H1 (cell line): ENCODE data around the gene TAOK1. TPM values are rescaled to one million over a fixed set of nuclear protein-coding genes. Genes with fewer than 3 reads are reported as not detected.

Experiments
- CTCF ChIA-PET: fragments of 300-600 bp; sonication (Branson Sonifier 250); formaldehyde crosslinking; loops from one replicate; lab custom pipeline; 2021; ENCODE audit not compliant: partially characterized antibody; lab: Charles Lee
- POLR2A ChIA-PET: fragments of 300-600 bp; sonication (Branson Sonifier 250); formaldehyde crosslinking; loops from one replicate; lab custom pipeline; 2021; ENCODE audit warnings: inconsistent platforms; ENCODE audit not compliant: partially characterized antibody; lab: Charles Lee
- DNase-seq, 2 experiments: peaks; one replicate each; pipeline versions ENCODE4 v3.0.0 to v3.0.0-alpha.2; 2010 to 2022; ENCODE audit warnings: low spot score in 2 of 2, low read depth in 1 of 2, mixed read lengths in 1 of 2
- FAIRE-seq: peaks from 2 replicates; lab custom pipeline; 2011; peaks lifted over from hg19 to GRCh38; lab: Jason Lieb, UNC
- H2AFZ ChIP-seq: 2 replicates; pipeline ENCODE4 v1.8.1; 2012; ENCODE audit warnings: low read length, inconsistent platforms
- H2AK5ac ChIP-seq: 2 replicates; pipeline ENCODE4 v1.6.1; 2013; ENCODE audit warnings: low read depth, low read length
- H2BK120ac ChIP-seq: replicated peaks from 2 replicates; pipeline ENCODE3; 2013; ENCODE audit warnings: low read depth, low read length, inconsistent platforms
- H2BK12ac ChIP-seq: 2 replicates; pipeline ENCODE4 v1.6.1; 2013; ENCODE audit warnings: low read depth, low read length
- H2BK15ac ChIP-seq: 2 replicates; pipeline ENCODE4 v1.6.1; 2013; ENCODE audit warnings: low read length
- H2BK20ac ChIP-seq: 2 replicates; pipeline ENCODE4 v1.6.1; 2013; ENCODE audit warnings: low read length
- H2BK5ac ChIP-seq: 2 replicates; pipeline ENCODE4 v1.6.1; 2013; ENCODE audit warnings: low read depth, low read length
- H3K14ac ChIP-seq: 2 replicates; pipeline ENCODE4 v1.6.1; 2013; ENCODE audit warnings: inconsistent platforms; ENCODE audit not compliant: insufficient read length
- H3K18ac ChIP-seq: 2 replicates; pipeline ENCODE4 v1.6.1; 2013; ENCODE audit warnings: low read length; ENCODE audit errors: extremely low read depth
- H3K23ac ChIP-seq: 2 replicates; pipeline ENCODE4 v1.6.1; 2013; ENCODE audit warnings: inconsistent platforms; ENCODE audit not compliant: insufficient read length
- H3K23me2 ChIP-seq: 2 replicates; pipeline ENCODE4 v1.6.1; 2013; ENCODE audit warnings: low read depth, low read length
- H3K27ac ChIP-seq: 2 replicates; pipeline ENCODE4 v1.6.1; 2011; ENCODE audit warnings: low read depth, low read length, inconsistent platforms
- H3K27me3 ChIP-seq, 4 experiments: replicated peaks in 1 of 4; 1 replicate in 1 of 4; 2 replicates in 3 of 4; pipeline versions ENCODE4 v1.6.1 to v1.8.1; 2011 to 2013; ENCODE audit warnings: low read length in 3 of 4, mild to moderate bottlenecking in 3 of 4, inconsistent platforms in 2 of 4, mixed read lengths in 2 of 4, moderate library complexity in 1 of 4; ENCODE audit not compliant: control insufficient read depth in 3 of 4, insufficient read depth in 3 of 4; ENCODE audit errors: extremely low read depth in 1 of 4
- H3K36me3 ChIP-seq, 4 experiments: 2 replicates each; pipeline versions ENCODE4 v1.6.1 to v1.8.1; 2011 to 2013; ENCODE audit warnings: mild to moderate bottlenecking in 4 of 4, low read length in 3 of 4, moderate library complexity in 2 of 4, control low read depth in 1 of 4, inconsistent platforms in 1 of 4; ENCODE audit not compliant: insufficient read depth in 4 of 4, control insufficient read depth in 2 of 4
- H3K4ac ChIP-seq: replicated peaks from 2 replicates; pipeline ENCODE3; 2013; ENCODE audit warnings: low read length, low read depth, mixed read lengths, inconsistent platforms; ENCODE audit not compliant: insufficient read length
- H3K4me1 ChIP-seq, 4 experiments: replicated peaks in 1 of 4; 1 replicate in 1 of 4; 2 replicates in 3 of 4; pipeline versions ENCODE4 v1.6.1 to v1.8.1; 2011 to 2013; ENCODE audit warnings: low read length in 3 of 4, inconsistent platforms in 2 of 4, mixed read lengths in 1 of 4; ENCODE audit not compliant: insufficient read depth in 4 of 4, control insufficient read depth in 3 of 4
- H3K4me2 ChIP-seq, 2 experiments: 2 replicates each; pipeline versions ENCODE4 v1.6.1 to v1.8.1; 2011 to 2013; ENCODE audit warnings: low read depth in 2 of 2, low read length in 2 of 2, control low read depth in 1 of 2, inconsistent platforms in 1 of 2, mild to moderate bottlenecking in 1 of 2; ENCODE audit not compliant: insufficient read depth in 1 of 2
- H3K4me3 ChIP-seq, 4 experiments: fragments of 200-600, 300-600 bp in 1 of 4; sonication (generic), shearing (Covaris generic), sonication (Bioruptor Twin) in 1 of 4; 2 replicates each; pipeline versions ENCODE4 v1.5.1 to v1.8.1; 2011 to 2016; ENCODE audit warnings: low read length in 4 of 4, low read depth in 3 of 4, control low read depth in 2 of 4, inconsistent platforms in 2 of 4, mild to moderate bottlenecking in 2 of 4, mixed read lengths in 1 of 4, moderate library complexity in 1 of 4; ENCODE audit not compliant: insufficient read depth in 2 of 4; ENCODE audit errors: extremely low read depth in 1 of 4
- H3K56ac ChIP-seq: replicated peaks from 2 replicates; pipeline ENCODE3; 2013; ENCODE audit warnings: low read depth, mild to moderate bottlenecking, mixed read lengths, low read length, inconsistent platforms; ENCODE audit not compliant: insufficient read length
- H3K79me1 ChIP-seq: 2 replicates; pipeline ENCODE4 v1.6.1; 2013; ENCODE audit warnings: low read depth, low read length, control low read depth
- H3K79me2 ChIP-seq, 2 experiments: 2 replicates each; pipeline versions ENCODE4 v1.6.1 to v1.8.1; 2012 to 2013; ENCODE audit warnings: low read length in 2 of 2, mild to moderate bottlenecking in 2 of 2, inconsistent platforms in 1 of 2; ENCODE audit not compliant: insufficient read depth in 2 of 2, control insufficient read depth in 1 of 2
- H3K9ac ChIP-seq, 4 experiments: replicated peaks in 1 of 4; 1 replicate in 1 of 4; 2 replicates in 3 of 4; pipeline versions ENCODE4 v1.6.1 to v1.8.1; 2011 to 2013; ENCODE audit warnings: low read depth in 3 of 4, low read length in 3 of 4, control low read depth in 2 of 4, mild to moderate bottlenecking in 2 of 4, moderate library complexity in 2 of 4, inconsistent platforms in 1 of 4; ENCODE audit errors: extremely low read depth in 1 of 4
- H3K9me3 ChIP-seq, 2 experiments: 2 replicates each; pipeline versions ENCODE4 v1.6.1 to v1.8.1; 2012 to 2013; ENCODE audit warnings: mild to moderate bottlenecking in 2 of 2, moderate library complexity in 2 of 2, control low read depth in 1 of 2, inconsistent platforms in 1 of 2, low read depth in 1 of 2, low read length in 1 of 2, mixed read lengths in 1 of 2; ENCODE audit not compliant: insufficient read depth in 2 of 2
- H4K20me1 ChIP-seq, 2 experiments: replicated peaks in 1 of 2; 2 replicates each; pipeline versions ENCODE3 to v1.8.1; 2011 to 2013; ENCODE audit warnings: inconsistent platforms in 2 of 2, low read length in 2 of 2, mild to moderate bottlenecking in 1 of 2; ENCODE audit not compliant: insufficient read depth in 2 of 2, control insufficient read depth in 1 of 2
- H4K5ac ChIP-seq: 2 replicates; pipeline ENCODE4 v1.6.1; 2013; ENCODE audit warnings: low read length, low read depth, mixed read lengths, inconsistent platforms; ENCODE audit not compliant: insufficient read length
- H4K8ac ChIP-seq: 2 replicates; pipeline ENCODE4 v1.8.0; 2013; ENCODE audit warnings: mild to moderate bottlenecking, moderate library complexity, low read length, inconsistent platforms; ENCODE audit not compliant: insufficient read depth; ENCODE audit errors: extremely low read depth
- H4K91ac ChIP-seq: replicated peaks from 2 replicates; pipeline ENCODE3; 2013; ENCODE audit warnings: low read length, mixed read lengths, inconsistent platforms; ENCODE audit not compliant: insufficient read length
- CBX5 ChIP-seq: fragments of 300-800, 300-1000 bp; sonication (generic); IDR thresholded peaks from 2 replicates; pipeline ENCODE4 v1.7.1; 2016; ENCODE audit warnings: antibody characterized with exemption, low read length, low read depth
- CBX8 ChIP-seq: fragments of 300-800, 300-1000 bp; sonication (generic); IDR thresholded peaks from 2 replicates; pipeline ENCODE4 v1.7.1; 2016; ENCODE audit warnings: low read depth, low read length, borderline replicate concordance
- CREB1 ChIP-seq: IDR thresholded peaks from 2 replicates; pipeline ENCODE4 v1.6.1; 2012; ENCODE audit warnings: inconsistent platforms
- GTF2F1 ChIP-seq: IDR thresholded peaks from 2 replicates; pipeline ENCODE4 v1.6.1; 2012; ENCODE audit warnings: low read depth, low read length, improper control_type of control experiment, borderline replicate concordance
- HDAC6 ChIP-seq: IDR thresholded peaks from one replicate; pipeline ENCODE4 v1.7.1; 2012; ENCODE audit warnings: low read depth, mild to moderate bottlenecking, inconsistent platforms, low read length, moderate library complexity
- KDM5A ChIP-seq: fragments of 200-600 bp; IDR thresholded peaks from 2 replicates; pipeline ENCODE4 v1.7.1; 2012; ENCODE audit warnings: mild to moderate bottlenecking, low read length, inconsistent platforms, mixed read lengths
- RXRA ChIP-seq: IDR thresholded peaks from 2 replicates; pipeline ENCODE4 v1.6.1; 2011; ENCODE audit warnings: low read depth, mild to moderate bottlenecking, low read length, moderate library complexity; ENCODE audit not compliant: insufficient read depth
- SAP30 ChIP-seq: fragments of 300-600 bp; sonication (generic); IDR thresholded peaks from 2 replicates; pipeline ENCODE4 v1.7.1; 2012; ENCODE audit warnings: low read length, moderate library complexity, mild to moderate bottlenecking, inconsistent platforms; ENCODE audit not compliant: insufficient read depth, insufficient replicate concordance
- SUZ12 ChIP-seq: fragments of 200-600 bp; sonication (generic); IDR thresholded peaks from 2 replicates; pipeline ENCODE4 v1.6.1; 2012; ENCODE audit warnings: mild to moderate bottlenecking, inconsistent platforms, low read length, moderate library complexity, mixed read lengths
- WGBS, 2 experiments: shearing (Covaris generic) in 1 of 2; methylation state at CpG; one replicate each; pipeline versions ENCODE4 v1.1.6 to v1.1.7; 2013 to 2015; ENCODE audit warnings: low lambda C conversion rate in 2 of 2, mixed read lengths in 2 of 2, inconsistent platforms in 1 of 2, low coverage in 1 of 2, missing lambda C conversion rate in 1 of 2; ENCODE audit not compliant: insufficient replicate concordance in 2 of 2, insufficient coverage in 1 of 2, insufficient read length in 1 of 2; ENCODE audit errors: extremely low coverage in 1 of 2, missing lambda C conversion rate in 1 of 2; 5-methylcytosine and 5-hydroxymethylcytosine counted together
- polyA plus RNA-seq, 7 experiments: library from polyadenylated mRNA; depleted of rRNA in 3 of 7; stranded (reverse) in 5 of 7; unstranded in 2 of 7; fragments of >200 nt in 5 of 7; fragments of 200-250 nt in 2 of 7; gene quantifications; 1 replicate in 5 of 7; 2 replicates in 1 of 7; 4 replicates in 1 of 7; pipeline versions ENCODE4 v1.2.1 to v1.2.3, GENCODE V29; 2011 to 2013; ENCODE audit warnings: missing spikeins in 2 of 7, mixed read lengths in 2 of 7
- total RNA-seq: library from RNA; stranded (reverse); fragmentation: NEBNext Ultra II Directional; extraction: Animal tissue kit (Norgen Biotek cat#: 25700); gene quantifications from 2 replicates; pipeline ENCODE4 v1.2.1, GENCODE V29; 2021

The TAOK1 gene
- total and polyA plus RNA-seq, 2 of the 8 experiments (the other 6 are each of a cell fraction or from before 2014, with no cell fraction given): 12.2 to 90.6 TPM

- TF ChIP-seq CREB1 (no peak), RXRA (no peak), CBX8 (no peak), KDM5A (no peak), SAP30 (no peak), GTF2F1 (no peak), SUZ12 (no peak), CBX5 (no peak), HDAC6 (no peak)
- no peak overlapping the region for H3K4me3 ChIP-seq
- no peaks in the 10 kb centered on the region for H3K27me3 ChIP-seq
- H4K20me1 ChIP-seq: no peaks in the 10 kb centered on the region
- ChIA-PET POLR2A (no interaction called here), CTCF (no interaction called here)
- H3K56ac ChIP-seq: no peak overlapping the region
- H3K36me3 ChIP-seq: no peaks in the 10 kb centered on the region
- no peak overlapping the region for H4K91ac ChIP-seq
- no peak overlapping the region for H2BK15ac ChIP-seq
- H4K5ac ChIP-seq: no peak overlapping the region
- no peaks in the 10 kb centered on the region for H3K9me3 ChIP-seq
- H2BK120ac ChIP-seq: no peak overlapping the region
- H3K18ac ChIP-seq: no peak overlapping the region
- no peaks in the 10 kb centered on the region for H3K79me1 ChIP-seq
- no peak overlapping the region for H2BK5ac ChIP-seq
- H3K4me1 ChIP-seq: no peaks in the 10 kb centered on the region
- H3K27ac ChIP-seq: no peak overlapping the region
- no peak overlapping the region for H4K8ac ChIP-seq
- H3K4ac ChIP-seq: no peak overlapping the region
- no peak for DNase-seq
- no peak overlapping the region for H2BK20ac ChIP-seq
- H3K4me2 ChIP-seq: no peak overlapping the region
- no peak overlapping the region for H3K23ac ChIP-seq
- no peak for FAIRE-seq
- H3K79me2 ChIP-seq: no peaks in the 10 kb centered on the region
- no peak overlapping the region for H3K9ac ChIP-seq
- no peak overlapping the region for H2AFZ ChIP-seq
- H3K14ac ChIP-seq: no peak overlapping the region
- 95% methylated on average over 2 of the region's 2 CpGs; no CpG with 5 or more reads in 1 of the 2 experiments for WGBS, 2 experiments
- H2AK5ac ChIP-seq: no peak overlapping the region
- no peaks in the 10 kb centered on the region for H3K23me2 ChIP-seq
- no peak overlapping the region for H2BK12ac ChIP-seq
Observed at GRCh38 chr17:29341726-29342125, 48.4 kb upstream of the TAOK1 start.
